GM18861 (cell line): ENCODE data around the gene PRPF31.
"Not testable (repeated sequence)": the region's sequence is repeated elsewhere in the genome, so short reads cannot be mapped to it uniquely, and the experiment has no call there.

Source experiments
- ATAC-seq: cut with Tn5 transposase; IDR thresholded peaks from one replicate; pipeline ENCODE4 v1.9.1; 2021; ENCODE audit not compliant: unreplicated experiment

The PRPF31 gene

DNA sequence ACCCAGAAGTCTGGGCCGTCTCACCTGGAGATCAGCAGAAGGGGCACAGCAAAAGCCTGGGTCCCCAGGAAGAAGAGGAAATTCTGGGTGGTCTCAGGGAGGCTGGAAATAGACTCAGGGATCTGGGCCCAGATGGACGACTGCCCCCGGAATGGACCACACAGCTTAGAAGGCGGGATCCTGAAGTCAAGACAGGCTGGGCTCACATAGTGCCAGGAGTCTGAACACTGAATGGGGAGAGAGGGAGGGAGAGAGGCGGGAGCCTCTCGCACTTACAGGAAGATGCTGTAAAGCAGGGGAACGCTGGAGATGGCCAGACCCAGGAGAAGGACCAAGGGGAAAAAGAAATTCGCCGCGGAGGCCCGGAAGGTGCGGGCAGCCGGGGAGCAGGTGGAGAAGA, 45.3 kb downstream of the PRPF31 start:
- ATAC-seq, result no peak

- ATAC-seq, result no peak
These were observed 46.8 kb downstream of the PRPF31 start for GRCh38 chr19:54162241-54162805.

DNA sequence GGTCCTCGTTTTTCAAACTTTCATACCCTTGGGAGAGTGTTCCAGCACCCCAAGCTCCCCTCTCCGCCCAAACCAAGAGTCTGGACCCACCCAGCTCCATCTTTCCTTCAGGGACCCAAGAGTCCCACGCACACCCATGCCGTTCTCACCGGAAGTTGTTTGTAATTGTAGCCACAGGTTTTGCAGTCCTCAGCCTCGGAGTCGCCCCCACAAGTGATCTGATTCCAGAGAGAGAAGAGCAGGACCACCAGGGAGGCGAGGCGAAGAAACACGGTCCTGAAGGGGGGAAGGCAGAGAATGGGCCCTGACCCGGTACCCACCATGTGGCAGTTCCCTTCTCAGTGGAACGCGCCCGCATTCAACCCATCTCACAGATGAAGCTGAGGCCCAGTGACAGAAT, 47.3 kb downstream of the PRPF31 start:
- no peak for ATAC-seq

- no peak for ATAC-seq
These were observed 49.0 kb downstream of the PRPF31 start for GRCh38 chr19:54164369-54165068.

GRCh38 chr19:54165222-54165621, 49.7 kb downstream of the PRPF31 start:
- ATAC-seq, result no peak

DNA sequence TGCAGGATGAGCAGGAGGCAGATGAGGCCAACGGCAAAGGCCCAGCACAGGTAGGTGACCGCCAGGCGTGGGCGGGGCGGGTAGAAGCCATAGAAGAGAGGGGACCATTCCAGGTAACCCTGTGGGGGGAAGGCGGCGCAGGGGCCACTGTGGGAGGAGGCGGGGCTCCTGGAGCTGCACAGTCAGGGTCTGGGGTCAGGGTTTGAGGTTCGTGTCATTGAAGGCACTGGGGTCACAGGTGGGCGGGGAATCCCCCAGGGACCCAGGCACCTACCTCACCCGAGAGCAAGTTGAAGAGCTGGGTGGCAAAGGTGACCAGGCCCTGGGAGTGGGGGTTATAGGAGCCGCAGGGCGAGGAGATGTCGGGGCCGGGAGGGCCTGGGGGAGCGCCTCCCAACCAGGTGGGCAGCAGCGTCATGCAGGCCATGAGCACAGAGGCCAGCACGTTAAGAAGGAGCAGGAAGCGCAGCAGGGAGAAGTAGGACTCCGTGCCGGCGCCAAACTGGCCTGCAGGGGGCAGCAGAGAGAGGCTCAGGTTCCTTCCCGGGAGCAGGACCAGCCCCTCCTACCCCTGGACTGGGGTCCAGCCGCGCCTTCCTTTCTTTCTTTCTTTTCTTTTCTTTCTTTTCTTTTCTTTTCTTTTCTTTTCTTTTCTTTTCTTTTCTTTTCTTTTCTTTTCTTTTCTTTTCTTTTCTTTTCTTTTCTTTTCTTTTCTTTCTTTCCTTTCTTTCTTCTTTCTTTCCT, 52.8 kb downstream of the PRPF31 start:
- ATAC-seq, result no peak

- ATAC-seq, result no peak
These were observed 53.7 kb downstream of the PRPF31 start for GRCh38 chr19:54169149-54169740.

DNA sequence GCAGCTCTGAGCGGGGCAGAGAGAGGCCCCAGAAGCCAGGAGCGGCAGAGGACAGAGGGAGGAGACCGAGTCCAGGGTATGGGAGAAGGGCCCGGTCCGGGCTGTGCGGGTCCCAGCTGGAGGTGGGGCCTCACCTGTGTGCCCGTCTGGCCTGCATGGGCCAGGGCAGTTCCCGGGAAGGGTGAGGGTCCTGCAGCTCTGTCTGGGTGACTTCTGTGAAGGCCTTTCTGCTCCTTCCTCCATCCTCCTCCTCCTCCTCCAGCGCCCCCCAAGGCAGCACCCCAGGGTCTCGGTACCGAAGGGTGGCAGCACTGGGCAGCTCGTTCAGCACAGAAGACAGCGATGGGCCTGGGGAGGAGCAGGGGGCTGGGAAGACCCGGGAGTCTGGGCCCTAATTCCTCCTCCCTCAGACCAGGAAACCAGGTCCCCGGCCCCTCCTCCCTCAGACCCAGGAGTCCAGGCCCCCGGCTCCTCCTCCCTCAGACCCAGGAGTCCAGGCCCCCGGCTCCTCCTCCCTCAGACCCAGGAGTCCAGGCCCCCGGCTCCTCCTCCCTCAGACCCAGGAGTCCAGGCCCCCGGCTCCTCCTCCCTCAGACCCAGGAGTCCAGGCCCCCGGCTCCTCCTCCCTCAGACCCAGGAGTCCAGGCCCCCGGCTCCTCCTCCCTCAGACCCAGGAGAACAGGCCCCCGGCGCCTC, 56.3 kb downstream of the PRPF31 start:
- not testable (repeated sequence) for ATAC-seq

DNA sequence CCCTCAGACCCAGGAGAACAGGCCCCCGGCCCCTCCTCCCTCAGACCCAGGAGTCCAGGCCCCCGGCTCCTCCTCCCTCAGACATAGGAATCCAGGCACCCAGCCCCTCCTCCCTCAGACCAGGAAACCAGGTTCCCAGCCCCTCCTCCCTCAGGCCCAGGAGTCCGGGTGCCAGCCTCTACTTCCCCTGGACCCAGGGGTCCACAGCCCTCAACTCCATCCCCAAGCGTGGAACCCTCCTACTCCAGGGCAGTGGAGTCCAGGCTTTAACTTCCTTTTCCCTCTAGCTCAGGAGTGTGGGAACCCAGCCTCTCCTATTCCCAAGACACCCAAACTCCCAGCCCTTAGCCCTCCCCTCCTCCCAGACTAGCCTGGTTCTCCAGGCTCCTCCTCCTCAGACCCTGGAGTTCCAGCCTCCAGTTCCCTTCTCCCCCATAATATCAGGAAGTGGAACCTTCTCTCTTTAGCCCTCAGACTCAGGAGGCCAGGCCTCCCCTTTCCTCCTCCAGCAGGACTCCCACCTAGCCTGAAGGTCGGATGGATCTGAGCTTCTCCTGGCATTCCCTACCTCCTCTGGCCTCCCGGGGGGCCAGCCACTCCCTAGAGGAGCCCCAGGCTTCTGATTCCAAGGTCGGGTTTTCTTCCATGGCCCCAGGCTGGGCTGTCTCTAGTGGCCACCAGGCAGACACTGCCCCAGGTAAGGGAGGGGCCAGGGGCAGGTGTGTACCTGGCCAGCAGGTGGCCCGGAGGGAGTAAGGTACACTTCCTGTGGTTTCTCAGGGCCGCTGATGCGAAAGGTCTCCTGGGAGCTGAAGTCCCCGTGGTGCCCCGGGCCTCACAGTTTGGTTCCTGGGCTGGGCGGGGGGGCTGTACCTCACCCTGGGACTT, 57.2 kb downstream of the PRPF31 start, which contains the start of gene TMC4:
Gene TMC4 (minus strand): TSS at position 690 of the 888 bp plus-strand sequence. CDS start 43 bp downstream, at position 647.
- no peak for ATAC-seq

DNA sequence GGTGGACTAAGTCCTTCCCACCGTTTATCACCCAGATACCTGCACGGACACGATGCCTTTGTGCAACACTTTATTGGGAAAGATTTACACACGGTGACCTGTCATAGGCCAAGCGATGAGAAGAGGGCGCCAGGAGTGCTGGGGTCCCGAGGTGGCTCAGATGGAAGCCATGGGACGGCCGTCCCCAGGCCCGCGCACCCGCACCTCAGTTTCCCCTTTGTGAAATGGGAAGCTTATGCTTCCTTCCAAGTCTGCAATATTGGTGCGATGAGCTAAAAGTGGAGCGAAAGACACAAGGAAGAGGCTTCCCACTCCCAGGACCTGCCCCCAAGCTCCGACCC, 57.8 kb downstream of the PRPF31 start:
- no peak for ATAC-seq

DNA sequence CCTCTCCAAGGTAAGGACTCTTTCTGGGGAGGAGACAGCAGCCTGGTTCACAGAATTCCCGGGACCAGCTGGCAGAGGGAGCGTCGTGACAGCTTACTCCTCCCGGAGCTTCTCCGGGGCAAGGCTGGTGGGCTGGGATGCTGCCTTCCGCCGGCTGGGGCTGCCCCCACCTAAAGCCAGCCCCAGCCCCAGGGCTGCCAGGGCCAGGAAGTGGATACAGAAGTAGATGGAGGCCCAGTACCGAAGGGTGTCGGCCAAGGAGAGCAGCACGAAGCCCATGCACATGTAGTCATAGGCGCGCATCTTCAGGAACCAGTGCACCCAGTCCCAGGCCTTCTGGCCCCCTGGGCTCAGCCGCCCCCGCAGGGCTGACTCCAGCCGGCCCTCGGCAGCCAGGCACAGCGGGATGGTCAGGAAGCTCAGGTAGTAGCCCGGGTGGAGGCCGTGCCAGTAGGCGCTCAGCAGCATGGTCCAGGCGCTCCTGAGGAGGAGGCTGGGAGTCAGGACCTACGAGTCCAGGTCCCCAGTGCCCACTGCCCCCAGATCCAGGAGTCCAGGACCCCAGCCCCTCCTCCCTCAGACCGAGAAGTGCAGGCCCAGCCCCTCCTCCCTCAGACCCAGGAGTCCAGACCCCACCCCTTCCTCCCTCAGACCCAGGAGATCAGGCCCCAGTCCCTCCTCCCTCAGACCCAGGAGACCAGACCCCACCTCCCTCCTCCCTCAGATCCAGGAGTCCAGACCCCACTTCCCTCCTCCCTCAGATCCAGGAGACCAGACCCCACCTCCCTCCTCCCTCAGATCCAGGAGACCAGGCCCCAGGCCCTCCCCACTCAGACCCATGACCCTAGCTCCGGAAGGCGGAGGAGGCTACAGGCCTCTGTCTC, 58.6 kb downstream of the PRPF31 start:
- no peak for ATAC-seq

DNA sequence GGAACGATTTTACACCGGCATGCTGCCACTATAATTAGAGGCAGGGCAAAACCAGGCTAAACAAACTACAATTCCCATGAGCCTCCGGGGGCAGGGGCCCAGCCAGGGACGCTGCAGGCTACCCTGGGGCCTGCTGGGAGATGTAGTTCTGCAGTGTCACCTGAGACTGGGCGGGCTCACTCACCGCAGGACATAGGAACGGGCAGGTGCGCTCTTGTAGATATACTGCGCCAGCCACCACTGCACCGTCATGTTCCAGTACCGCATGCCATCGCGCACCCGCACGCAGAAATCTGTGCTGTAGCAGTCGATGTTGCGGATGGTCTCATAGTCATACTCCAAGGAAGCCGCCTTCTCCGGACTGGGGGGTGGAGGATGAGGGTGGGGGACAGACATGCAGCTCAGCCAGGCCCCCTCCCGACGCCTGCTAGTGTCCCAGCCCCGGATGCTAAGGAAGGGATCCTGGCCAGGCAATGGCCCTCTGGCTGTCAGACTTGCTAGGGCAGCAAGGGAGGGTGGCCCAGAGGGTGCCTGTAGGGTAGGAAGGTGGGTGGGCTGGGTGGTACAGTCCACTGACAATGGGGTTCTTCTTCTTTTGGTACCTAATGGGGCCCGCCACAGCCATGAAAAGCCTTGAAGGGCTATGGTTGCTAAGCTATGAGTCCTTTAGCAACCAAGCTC, 63.2 kb downstream of the PRPF31 start:
- no peak for ATAC-seq

DNA sequence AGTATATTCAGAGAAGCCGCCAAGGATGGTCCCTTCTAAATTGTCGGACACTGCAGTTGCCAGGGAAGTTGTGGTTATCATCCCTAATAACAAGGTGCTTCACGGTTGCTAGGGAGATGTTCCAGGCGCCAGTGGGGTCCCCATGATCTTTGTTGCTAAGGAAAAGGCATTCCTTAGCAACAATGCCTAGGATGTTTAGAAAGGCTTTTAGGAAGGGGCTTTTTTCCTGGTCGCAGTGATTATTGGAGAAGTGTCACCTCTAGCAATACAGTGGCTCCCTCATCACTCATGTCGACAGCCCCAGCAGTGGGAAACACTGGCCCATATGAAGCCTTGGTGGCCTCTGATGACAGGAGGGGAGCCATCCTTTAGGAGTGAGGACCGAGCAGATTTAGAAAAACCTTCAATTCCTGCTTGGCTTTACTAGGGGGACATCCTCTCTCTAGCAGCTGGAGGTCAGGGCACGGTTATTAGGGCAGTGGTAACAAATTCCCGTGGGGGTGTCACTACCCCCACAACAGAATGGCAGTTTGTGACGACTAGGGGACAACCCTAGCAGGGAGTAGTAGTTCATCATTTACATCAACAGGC, 63.8 kb downstream of the PRPF31 start:
- ATAC-seq, result no peak

DNA sequence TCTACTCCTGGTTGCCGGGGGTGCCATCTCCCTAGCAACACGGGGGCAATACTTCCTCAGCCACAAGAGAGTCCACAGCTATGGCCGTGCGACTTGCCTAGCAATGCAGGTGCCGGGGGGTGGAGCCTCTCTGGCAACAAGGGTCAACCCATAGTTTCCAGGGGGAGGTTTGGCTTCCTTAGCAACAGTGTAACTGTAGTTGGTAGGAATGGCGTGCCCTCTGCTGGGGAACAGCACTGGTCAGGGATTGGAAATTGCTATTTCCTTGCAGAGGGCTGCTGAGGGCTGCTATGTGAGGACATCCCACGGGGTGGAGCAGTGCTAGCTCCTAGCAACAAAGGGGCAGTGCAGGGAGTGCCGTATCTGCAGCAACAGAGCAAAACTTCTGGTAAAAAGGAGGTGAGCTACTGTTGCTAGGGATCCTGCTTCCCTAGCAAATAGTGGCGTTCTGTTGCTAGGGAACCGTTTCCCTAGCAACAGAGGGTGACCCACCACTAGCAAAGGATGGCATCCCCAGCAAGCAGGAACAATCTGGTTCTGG, 64.4 kb downstream of the PRPF31 start:
- no peak for ATAC-seq

GRCh38 chr19:54180691-54181091, 65.1 kb downstream of the PRPF31 start:
- ATAC-seq, result no peak
